Stomach (tissue), 4 donors: Measurements from ENCODE around the gene FDX2.

ENCODE experiments used
- CTCF ChIP-seq, 7 experiments: fragments of 450-650 bp in 4 of 7; fragments of 200-600 bp in 3 of 7; sonication (generic) in 3 of 7; IDR thresholded peaks; one replicate each; pipeline ENCODE4 v1.5.1; 2016 to 2019; ENCODE audit warnings: antibody characterized with exemption in 7 of 7, control low read depth in 2 of 7, mild to moderate bottlenecking in 1 of 7
- EP300 ChIP-seq: sonication (generic); formaldehyde crosslinking; IDR thresholded peaks from one replicate; pipeline ENCODE4 v1.6.1; 2017; ENCODE audit warnings: antibody characterized with exemption
- POLR2A ChIP-seq, 4 donors: fragments of 450-650 bp; IDR thresholded peaks; one replicate each; pipeline ENCODE4 v1.6.1; 2016; ENCODE audit warnings: antibody characterized with exemption in 4 of 4, control low read depth in 2 of 4, mild to moderate bottlenecking in 1 of 4, moderate library complexity in 1 of 4
- POLR2AphosphoS5 ChIP-seq, 3 donors: sonication (generic); formaldehyde crosslinking; IDR thresholded peaks; one replicate each; pipeline ENCODE4 v1.6.1; 2016; ENCODE audit warnings: antibody characterized with exemption in 3 of 3

- TF ChIP-seq POLR2AphosphoS5 (IDR thresholded peaks at IDR 0.05) = peak; percentile 35 to 88 (median 87)
- TF ChIP-seq CTCF (IDR thresholded peaks at IDR 0.05) = no peak
- TF ChIP-seq POLR2A (IDR thresholded peaks at IDR 0.05) = no peak
- TF ChIP-seq EP300 = peak; percentile 39
Observed at GRCh38 chr19:10270616-10271394, 45.0 kb downstream of the FDX2 start, which contains the start of gene ICAM1.
